Glomerular endothelial cell (primary cell): ENCODE measurements around the gene NR2C2AP. TPM values are rescaled to one million over a fixed set of nuclear protein-coding genes. Genes with fewer than 3 reads are reported as not detected.
"Not testable (repeated sequence)": the region's sequence is repeated elsewhere in the genome, so short reads cannot be mapped to it uniquely, and the experiment has no call there.

Source experiments
- DNase-seq: peaks from one replicate; pipeline ENCODE4 v3.0.0-alpha.2; 2011; ENCODE audit warnings: low read depth, low spot score; ENCODE audit errors: extremely low read depth
- total RNA-seq: library from RNA; depleted of rRNA; stranded (reverse); fragments of >200 nt; gene quantifications from 2 replicates; pipeline ENCODE4 v1.2.3, GENCODE V29; 2015

Gene NR2C2AP
- total RNA-seq, 1 donor from 2014 or later = 8.5 TPM

DNA sequence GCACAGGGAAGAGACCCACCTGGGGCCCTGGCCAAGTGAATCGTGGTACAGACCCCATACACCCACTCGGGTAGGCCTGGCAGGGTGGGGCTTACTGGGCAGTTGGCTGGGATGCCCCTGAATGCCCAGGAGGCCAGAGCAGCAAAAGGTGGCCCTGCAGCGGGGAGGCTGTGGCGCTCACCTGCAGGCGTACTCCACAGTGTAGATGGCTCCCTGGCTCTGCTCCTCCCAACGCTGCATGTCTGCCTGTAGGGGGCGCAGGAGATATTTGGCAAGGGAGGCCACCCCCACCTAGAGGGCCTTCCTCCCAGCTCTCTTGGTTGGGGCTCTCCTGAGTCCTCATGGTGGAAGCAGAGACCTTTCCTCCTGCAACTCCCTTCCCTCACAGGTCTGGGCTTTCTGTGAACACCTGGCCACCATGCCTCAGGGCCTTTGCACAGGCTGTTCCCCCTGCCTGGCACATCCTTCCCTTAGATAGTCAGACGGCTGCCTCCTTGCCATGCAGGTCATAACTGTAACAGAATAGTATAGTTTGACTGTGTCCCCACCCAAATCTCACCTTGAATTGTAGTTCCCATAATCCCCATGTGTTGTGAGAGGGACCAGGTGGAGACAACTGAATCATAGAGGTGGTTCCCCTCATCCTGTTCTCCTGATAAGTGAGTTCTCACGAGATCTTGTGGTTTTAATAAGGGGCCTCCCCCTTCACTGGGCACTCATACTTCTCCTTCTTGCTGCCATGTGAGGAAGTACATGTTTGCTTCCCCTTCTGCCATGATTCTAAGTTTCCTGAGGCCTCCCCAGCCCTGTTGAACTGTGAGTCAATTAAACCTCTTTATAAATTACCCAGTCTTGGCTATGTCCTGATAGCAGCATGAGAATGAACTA lies 17.1 kb downstream of the NR2C2AP start:
- no peak for DNase-seq

DNA sequence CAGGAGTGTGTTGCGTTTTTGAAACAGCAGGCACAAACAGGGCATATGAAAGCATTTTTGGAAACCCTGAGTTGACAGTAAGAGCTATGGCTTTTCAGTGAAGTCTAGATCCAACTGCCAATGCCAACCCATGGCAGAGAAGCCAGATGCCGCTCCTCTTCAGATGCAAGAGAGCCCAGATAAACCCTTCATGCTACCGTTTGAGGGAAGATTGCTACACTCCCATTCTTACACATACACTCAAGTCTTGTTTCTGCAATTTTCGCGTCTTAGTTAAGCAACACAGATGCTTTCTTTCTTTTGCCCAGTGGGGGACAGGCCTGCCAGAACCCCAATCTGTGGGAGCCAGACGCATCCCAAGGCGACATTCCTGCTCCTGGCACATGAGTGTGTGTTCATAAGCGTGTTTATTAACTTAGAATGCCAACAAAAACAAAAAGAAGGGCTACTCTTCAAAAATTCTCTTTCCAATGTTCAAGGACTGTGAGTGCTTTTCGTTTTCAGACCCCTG lies 21.7 kb downstream of the NR2C2AP start:
- DNase-seq = no peak

DNA sequence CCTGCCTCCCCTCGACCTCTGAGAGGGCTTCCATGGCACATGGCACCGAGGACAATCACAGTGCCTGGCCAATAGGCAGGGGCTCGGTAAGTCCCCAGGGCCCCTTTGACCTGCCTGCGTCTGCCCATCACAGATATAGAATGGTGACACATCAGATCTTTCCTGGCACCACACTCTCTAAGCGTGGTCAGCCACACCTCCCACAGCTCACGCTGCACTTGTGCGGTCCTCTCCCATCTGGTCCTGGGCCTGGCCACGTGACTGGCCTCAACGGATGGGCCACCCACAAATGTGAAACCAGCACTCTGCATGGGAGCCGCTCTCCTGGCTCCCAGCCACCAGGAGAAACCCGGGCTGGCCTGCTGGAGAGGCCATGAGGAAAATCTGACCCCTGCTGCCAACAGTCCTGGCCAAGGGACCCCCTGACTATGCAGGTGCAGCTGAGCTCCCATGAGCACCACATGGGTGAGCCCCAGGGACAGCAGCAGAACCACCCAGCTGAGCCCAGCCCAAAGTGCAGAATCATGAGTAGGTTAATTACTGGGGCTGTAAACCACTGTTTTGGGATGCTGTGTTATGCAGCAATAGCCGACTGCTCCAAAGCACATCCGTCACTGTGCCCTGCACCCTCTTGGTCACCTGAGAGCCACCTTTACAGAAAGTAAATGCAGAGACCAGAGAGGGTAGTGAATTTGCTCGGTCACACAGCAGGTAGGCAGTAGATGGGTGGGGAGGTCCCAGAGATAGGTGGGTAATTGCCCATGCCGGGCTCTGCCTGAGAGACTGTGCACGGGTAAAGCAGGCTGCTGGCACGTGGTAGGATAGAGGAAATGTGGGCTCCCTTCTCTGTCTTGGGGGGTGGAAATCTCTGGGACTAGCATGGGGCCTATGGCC lies 23.4 kb downstream of the NR2C2AP start:
- no peak for DNase-seq

DNA sequence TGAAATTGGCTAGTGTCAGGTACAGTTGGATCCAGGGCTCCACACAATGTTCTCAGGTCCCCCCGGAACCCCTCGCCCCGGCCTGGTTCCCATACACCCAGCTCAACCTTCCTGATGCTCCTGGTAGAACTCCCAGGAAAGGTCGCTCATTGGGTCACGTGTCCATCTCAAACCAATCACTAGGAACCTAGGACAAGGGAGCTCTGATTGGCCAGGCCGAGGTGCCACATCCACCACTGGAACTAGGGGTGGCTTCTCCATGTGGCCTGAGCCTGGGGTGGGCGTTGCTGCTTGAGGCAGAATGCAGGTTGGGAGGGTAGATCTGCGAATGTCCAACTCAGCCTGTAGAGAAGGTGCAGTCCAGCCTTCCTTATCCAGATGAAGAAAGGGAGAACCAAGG lies 26.3 kb downstream of the NR2C2AP start:
- DNase-seq = no peak

DNA sequence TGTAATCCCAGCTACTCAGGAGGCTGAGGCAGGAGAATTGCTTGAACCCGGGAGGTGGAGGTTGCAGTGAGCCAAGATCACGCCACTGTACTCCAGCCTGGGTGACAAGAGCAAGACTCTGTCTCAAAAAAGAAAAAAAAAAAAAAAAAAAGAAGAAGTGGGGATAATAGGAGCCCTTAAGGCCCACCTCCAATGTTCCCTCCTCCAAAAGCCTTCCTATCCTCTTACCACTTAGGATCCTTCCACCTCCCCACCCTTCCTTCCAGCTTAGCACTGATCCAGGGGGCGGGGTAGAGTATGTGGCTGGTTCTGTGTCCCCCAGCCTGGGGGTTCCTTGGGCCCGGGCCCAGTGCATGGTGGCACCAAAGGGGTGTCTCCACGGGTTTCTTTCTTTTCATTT lies 30.0 kb downstream of the NR2C2AP start:
- not testable (repeated sequence) for DNase-seq

DNA sequence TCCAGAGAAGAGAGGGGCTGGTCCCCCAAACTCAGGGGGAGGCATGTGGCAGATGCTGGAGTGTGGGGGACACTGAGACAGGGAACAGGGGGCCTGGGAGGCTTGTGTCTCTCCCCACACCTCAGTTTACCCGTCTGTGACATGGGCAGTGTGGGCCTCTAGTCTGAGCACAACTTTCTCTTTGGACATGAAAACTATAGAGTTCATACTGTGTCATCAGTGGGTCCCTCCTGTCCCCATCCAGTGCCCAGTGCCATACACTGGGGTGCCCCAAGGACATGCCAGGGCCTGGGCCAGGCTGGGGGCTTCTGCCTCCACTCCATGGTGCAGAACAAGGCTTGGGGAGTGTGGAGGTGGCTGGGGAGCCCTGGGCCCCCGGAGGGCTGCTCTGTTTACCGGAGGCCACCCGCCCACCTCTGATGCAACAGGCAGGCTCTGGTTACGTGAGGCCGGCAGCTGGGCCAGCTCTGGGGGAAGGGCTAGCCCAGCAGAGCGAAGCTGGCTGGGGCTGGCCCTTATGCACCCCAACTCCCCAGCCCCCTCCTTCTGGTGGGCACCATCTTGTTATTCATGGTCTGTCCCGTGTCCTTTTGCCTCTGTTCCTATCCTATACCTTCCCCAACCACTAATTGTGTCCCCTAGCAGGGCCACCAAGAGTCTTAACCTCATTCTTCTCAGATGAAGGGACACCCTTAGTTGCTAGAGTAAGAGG lies 31.2 kb downstream of the NR2C2AP start:
- no peak for DNase-seq

DNA sequence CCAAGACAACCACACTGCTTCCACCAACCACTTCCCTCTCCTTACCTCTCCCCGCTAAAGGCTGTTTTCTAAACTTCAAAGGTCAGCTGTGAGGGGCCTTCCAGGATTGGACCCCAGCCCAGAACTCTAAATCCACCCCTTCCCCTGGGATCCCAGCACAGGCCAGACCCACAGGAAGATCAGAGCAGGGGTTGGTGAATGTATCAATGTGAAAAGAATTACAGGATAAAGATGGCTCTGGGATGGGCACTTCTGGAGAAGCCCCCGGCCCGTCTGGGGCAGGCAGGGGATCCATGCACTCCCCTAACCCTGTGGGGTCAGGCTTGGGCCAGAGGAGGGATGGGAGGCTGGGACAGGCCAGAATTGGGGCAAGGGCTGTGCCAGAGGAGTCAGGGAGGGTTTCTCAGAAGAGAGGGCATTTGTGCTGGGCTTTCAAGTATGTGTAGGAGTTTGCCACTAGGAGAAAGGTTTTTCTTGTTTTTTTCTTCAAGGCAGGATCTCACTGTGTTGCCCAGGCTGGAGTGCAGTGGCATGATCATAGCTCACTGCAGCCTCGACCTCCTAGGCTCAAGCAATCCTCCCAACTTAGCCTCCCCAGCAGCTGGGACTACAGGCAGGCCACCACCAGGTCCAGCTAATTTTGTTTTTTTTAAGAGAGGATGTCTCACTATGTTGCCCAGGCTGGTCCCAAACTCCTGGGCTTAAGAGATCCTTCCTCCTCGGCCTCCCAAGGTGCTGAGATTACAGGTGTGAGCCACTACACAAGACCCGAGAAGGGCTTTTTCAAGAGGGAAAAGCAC lies 32.1 kb downstream of the NR2C2AP start:
- no peak for DNase-seq

DNA sequence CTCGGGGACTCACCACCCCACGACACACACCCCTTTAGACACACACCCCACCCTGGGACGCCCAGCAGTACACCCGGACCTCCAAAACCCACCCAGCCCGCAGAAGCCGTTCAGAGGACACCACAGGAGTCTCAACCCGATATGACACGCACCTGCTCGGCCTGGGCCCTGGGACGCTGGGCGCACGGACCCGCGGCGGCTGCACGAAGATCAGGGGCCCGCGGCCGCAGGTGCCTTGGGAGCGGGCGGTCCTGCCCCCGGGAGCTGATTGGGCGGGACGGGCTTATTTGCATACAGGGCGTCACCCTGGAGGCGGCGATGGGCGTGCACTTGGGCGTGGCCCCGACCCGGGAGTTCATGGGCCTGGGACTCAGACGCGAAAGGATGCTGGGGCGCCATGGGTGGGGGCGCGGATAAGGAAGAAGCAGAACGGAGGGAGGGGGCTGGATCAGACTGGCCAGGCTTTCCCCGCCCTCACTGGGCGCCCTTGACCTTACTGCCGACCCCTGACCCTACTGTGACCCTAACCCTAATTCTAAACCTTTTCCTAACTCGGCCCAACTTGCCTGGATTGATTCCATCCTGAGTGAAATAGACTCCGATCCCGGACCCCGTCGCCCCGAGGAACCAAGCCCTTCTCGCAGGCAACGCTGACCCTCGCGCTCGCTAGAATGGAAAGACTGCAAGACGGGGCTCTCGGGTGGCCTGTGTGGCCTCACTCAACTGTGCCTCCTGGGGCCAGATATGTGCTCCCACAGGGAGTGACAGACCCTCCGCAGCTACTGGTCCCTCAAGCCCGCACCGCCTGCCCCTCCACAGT lies 33.0 kb downstream of the NR2C2AP start, which contains the start of gene MEF2B:
MEF2B (minus strand) TSS at position 211 of the 820 bp plus-strand sequence. CDS start 19,528 bp downstream, outside the sequence.
- DNase-seq = no peak

DNA sequence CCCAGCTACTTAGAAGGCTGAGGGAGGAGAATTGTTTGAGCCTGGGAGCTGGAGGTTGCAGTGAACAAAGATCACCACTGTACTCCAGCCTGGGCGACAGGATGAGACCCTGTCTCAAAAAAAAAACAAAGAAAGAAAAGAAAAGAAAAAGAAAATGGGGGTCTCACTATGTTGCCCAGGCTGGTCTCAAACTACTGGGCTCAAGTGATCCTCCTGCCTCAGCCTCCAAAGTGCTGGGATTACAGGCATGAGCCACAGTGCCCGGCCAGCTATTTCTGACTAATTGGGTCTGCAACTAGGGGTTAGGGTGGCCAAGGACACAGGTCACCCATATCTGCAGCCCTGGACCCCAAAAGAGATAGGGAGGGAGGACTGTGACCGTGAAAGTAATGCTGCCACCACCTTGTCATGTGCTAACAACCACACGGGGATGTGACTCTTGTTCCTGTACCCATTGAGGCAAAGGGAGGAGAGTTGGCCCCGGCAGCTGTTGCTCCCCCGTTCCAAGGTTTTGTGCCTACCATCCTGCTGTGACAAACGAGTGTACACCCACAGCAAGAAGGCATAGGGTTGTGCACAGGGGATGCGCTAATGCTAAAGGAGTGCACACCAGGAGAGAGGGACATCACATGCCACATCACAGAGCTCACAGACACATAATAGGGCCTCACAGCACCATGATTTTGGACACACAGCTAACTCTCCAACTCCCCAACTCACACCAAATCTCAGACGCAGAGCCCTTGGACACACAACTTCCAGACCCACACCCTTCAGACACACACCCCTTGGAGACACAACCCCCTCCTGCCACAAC lies 33.8 kb downstream of the NR2C2AP start:
- DNase-seq = no peak

DNA sequence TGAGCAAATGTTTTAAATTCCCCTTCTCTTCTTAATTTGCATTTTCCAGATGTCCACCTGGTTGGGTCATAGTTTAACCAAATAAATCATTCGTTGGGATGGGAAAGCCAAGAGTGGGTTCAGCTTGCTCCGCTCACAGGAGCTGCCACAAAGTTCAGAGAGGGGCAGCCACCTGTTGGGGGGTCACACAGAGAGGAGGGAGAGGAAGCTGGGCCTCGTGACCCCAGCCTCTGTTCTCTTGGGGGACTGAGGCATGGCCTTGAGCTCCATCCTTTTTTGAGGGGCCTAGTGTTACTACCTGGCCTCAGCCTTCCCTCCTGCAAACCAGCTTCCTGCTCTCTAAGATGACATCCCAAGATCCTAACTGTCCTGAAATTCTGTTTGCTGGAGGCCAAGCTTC lies 35.6 kb downstream of the NR2C2AP start:
- DNase-seq = no peak

DNA sequence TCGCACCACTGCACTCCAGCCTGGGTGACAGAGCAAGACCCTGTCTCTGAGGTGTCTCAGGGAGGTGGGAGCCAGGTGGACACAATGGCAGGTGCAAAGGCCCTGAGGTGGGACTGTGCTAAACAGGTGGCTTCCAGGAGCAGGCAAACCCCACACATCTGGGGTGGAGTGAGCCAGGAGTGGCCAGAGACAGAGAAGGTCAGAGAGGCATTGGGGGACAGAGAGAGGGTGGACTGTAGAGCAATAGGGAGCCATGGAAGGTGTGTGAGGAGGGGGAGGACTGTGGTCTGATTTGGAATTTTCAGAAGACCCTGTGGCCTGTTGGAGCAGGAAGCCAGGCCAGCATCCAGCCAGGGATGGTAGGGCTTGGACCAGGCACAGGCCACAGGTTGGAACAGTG lies 37.8 kb downstream of the NR2C2AP start:
- no peak for DNase-seq

DNA sequence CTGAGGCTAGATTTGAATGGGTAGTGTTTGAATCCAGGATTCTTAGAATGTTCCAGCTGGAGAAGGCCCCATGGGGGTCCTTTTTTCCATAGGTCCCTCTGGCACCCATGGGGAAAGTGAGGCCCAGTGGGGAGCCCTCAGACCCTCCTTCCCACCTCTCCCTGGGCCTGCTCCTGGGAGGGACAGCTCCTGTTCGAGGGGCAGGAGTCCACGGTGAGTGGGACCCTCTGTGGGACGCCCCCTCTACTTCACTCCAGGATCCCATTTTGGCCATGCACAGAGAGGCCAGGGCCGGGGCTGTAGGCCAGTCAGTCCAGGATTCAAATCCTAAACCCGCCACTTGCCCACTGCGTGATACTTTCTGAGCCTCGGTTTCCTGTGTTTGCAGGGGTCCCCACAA lies 40.7 kb downstream of the NR2C2AP start:
- DNase-seq = no peak

DNA sequence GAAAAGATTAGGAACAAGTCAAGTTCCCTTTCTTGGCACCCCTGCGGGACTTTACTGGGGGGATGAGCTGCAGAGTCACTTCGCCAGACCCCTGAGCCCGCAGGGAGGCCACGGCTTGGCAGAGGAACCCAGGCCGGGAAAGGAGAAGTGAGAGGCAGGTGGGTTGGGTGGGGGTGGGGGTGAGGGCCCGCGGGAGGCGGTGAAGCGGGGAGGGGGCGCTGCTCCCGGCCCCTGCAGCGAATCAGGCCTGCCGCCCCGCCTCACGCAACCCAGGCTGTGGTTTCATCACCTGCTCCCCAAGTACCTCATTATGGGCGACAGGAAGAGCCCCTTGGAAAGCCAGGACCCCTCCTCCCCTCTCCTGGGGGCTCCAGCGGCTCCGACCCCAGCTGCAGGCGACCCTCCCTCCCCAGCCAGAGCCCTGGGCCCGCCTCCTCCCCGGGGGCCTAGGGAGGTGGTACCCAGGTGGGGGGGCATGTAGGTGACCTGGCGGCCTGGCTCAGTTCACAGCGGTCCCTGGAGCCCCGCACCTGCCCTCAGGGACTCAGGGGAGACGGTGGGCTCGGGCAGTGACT lies 42.7 kb downstream of the NR2C2AP start:
- DNase-seq = no peak

DNA sequence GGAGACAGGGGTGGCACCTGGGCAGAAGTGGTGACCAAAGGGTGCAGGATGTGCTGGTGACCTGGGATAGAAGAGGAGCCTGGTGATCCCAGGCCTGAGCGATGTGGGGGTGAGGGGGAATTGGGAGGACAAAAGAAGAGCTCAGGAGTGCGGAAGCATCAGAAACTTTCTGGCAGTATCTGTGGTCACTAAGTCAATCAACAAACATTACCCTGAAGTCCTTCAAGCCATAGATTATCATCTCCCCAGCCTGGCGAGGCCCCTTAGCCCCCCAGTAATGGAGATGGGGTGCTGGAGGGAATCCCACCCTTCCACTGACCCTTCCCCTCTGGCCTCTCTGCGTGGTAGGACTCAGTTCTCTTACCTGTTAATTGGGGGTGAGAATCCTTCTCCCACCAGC lies 43.7 kb downstream of the NR2C2AP start:
- DNase-seq = no peak

DNA sequence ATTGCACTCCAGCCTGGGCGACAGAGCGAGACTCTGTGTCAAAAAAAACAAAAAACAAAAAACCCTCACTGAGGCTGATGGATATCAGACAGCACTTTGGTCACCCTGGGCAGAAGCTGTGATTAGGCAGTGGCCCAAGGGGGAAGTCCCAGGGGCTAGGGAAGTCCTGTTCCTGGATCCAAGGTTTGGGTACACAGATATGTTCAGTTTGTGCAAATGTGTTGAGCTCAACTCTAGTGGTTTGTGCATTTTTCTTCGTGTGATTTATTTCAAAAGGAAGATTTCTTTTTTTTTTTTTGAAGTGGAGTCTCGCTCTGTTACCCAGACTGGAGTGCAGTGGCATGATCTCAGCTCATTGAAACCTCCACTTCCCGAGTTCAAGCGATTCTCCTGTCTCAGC lies 45.4 kb downstream of the NR2C2AP start:
- no peak for DNase-seq

DNA sequence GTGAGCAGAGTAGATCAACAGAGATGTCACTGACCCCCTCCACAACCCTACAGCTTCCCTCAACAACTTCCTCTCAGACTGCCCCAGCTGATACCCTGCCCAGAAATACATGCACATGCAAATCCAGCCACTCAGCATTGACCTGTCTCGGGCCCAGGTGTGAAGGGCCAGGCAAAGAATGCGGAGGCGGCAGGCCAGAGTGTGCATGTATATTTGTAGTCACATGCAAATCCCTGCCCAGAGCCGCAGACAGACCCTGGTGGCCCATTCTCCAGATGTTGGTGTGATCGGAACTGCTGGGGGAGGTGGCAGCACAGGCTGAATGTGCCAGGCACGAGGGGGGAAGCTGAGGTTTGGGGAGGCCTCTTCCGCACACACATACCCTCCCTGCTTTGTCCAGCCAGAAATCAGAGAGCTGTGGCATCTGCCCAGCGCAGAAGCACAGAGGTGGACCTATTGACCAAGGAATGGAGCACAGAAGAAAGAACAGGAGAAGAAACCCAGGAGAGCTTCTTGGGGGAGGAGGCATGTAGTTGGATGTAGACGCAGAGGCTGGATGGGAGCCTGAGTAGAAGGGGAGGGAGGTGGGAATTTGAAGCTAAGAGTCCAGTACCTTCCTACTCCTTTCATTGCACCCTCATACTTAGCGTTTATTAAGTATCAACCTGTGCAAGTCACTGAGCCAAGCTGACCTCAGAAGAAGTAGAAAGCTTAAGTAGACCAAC lies 47.6 kb downstream of the NR2C2AP start:
- DNase-seq = no peak

DNA sequence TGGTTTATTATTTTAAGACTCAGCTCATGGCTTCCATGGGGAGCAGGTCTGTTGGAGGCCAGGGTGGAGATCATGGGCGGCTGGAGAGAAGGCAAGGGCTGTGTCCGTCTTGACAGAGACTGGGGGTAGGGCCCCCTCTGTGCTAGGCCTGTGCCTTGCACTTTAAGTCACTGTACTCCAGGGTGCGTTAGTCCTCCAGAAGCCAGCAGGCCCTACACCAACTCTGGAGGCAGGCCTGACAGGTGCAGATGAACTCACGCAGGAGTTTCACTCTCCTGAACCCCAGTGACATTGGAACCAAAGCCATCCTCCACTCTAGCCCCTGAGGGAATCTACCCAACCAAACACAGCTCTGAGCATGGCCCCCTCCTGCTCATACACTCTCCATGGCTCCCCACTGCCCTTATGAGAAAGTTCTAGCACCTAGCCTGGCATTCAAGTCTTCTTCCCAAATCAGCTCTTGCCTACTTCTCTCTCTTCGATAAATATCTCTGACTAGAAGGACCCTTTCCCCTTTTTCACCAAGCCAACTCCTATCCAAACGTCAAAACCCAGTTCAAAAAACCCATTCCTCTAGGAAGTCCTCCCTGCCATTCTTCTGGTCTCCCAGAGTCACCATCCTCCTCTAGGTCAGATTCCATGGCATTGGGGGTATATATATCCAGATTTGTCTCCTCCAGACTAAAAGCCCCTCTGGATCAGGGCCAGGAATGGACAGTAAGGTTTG lies 48.3 kb downstream of the NR2C2AP start:
- no peak for DNase-seq
